NCI-H526 (cell line): Measurements from ENCODE around the gene TMX1.

Source experiments
- DNase-seq, 2 experiments: peaks; one replicate each; lab custom pipeline; 2025; lab: John Stamatoyannopoulos, UW

Gene TMX1

GRCh38 chr14:51242545-51243490, 2.8 kb downstream of the TMX1 start:
- no peak for DNase-seq

GRCh38 chr14:51244591-51244990, 4.5 kb downstream of the TMX1 start:
- DNase-seq, result no peak

- no peak for DNase-seq
Measured at GRCh38 chr14:51246032-51246431, 6.0 kb downstream of the TMX1 start.

GRCh38 chr14:51248016-51248987, 8.3 kb downstream of the TMX1 start:
- DNase-seq, result no peak

GRCh38 chr14:51251486-51251885, 11.4 kb downstream of the TMX1 start:
- no peak for DNase-seq

GRCh38 chr14:51253880-51254279, 13.8 kb downstream of the TMX1 start:
- no peak for DNase-seq

GRCh38 chr14:51258280-51258679, 18.2 kb downstream of the TMX1 start:
- no peak for DNase-seq

GRCh38 chr14:51258788-51259187, 18.7 kb downstream of the TMX1 start:
- no peak for DNase-seq

GRCh38 chr14:51260225-51260624, 20.2 kb downstream of the TMX1 start:
- DNase-seq, result no peak

- DNase-seq, result no peak
Measured at GRCh38 chr14:51261151-51261550, 21.1 kb downstream of the TMX1 start.

- no peak for DNase-seq
Measured at GRCh38 chr14:51262868-51263267, 22.8 kb downstream of the TMX1 start.

- no peak for DNase-seq
Measured at GRCh38 chr14:51269634-51270033, 29.6 kb downstream of the TMX1 start.

GRCh38 chr14:51276605-51277004, 36.6 kb downstream of the TMX1 start:
- no peak for DNase-seq

- no peak for DNase-seq
Measured at GRCh38 chr14:51277753-51278415, 37.8 kb downstream of the TMX1 start.

GRCh38 chr14:51282517-51282916, 42.5 kb downstream of the TMX1 start:
- DNase-seq, result no peak

GRCh38 chr14:51283402-51284085, 43.5 kb downstream of the TMX1 start:
- peak; percentile 69 to 86 for DNase-seq

- DNase-seq, result no peak
Measured at GRCh38 chr14:51284241-51284640, 44.2 kb downstream of the TMX1 start.

GRCh38 chr14:51285120-51285519, 45.1 kb downstream of the TMX1 start:
- no peak for DNase-seq

GRCh38 chr14:51289169-51289568, 49.1 kb downstream of the TMX1 start:
- DNase-seq, result no peak

- DNase-seq, result no peak
Measured at GRCh38 chr14:51290132-51290531, 50.1 kb downstream of the TMX1 start.

GRCh38 chr14:51291016-51291415, 51.0 kb downstream of the TMX1 start:
- no peak for DNase-seq
